ENCODE data around the gene NUP210.
"Not testable (repeated sequence)": the region's sequence is repeated elsewhere in the genome, so short reads cannot be mapped to it uniquely, and the experiment has no call there.

NUP210 gene

DNA sequence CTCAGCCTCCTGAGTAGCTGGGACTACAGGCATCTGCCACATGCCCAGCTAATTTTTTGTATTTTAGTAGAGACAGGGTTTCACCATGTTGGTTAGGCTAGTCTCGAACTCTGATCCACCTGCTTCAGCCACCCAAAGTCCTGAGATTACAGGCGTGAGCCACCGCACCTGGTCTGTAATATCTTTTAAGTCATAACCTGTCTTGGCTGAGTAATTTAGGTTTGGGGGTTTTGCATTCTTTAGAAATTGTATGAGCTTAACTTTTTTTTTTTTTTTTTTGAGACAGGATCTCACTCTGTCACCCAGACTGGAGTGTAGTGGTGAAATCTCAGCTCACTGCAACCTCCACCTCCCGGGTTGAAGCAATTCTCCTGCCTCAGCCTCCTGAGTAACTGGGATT, 8.6 kb upstream of the NUP210 start:
- not testable (repeated sequence) for DNase-seq

GRCh38 chr3:13427662-13428603, 7.8 kb upstream of the NUP210 start:
- peak; percentile 67 for DNase-seq

DNA sequence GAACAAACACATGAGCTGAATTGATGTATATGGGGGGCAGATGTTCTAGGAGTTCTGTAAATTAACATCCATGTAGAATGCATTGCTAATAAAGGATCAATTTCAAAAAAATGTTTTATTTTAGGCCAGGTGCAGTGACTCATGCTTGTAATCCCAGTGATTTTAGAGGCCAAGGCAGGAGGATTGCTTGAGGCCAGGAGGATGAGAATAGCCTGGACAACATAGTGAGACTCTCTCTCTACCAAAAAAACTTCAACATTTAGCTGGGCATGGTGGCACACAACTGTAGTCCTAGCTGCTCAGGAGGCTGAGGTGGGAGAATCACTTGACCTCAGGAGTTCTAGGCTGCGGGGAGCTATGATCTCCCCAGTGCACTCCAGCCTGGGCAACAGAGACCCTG, 6.5 kb upstream of the NUP210 start:
- DNase-seq: no peak

- peak; percentile 16 for DNase-seq
Observed at GRCh38 chr3:13425689-13426088, 5.6 kb upstream of the NUP210 start.

DNA sequence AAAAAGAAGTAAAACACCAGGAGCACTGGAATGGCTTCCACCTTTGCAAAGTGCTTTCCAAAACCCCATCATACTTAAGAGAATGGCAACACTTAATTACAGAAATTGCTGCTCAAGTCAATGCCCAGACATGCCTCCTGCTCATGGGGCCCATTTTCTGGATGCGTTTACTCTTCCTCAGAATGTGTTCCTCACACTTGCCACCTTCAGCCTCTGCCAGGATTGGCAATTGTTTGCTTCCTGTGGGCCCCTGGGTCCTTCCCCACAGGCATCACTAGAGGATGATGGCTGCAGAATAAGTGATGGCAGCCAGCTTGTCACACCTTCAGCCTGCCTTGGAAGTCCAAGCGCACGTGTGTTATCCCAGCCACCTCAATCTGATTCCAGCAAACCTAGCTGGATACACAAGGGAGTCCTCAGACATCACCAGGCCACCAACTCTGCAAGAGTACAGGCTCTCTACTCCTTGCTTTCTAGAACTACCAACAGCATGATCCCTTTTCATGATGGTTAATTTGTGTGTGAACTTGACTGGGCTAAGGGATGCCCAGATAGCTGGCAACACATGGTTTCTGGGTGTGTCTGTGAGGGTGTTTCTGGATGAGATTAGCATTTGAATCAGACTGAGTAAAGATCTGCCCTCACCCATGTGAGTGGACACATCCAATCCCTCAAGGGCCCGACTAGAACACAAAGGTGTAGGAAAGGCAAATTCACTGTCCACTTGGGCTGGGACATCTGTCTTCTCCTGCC, 4.9 kb upstream of the NUP210 start:
- DNase-seq: no peak

GRCh38 chr3:13424141-13424844, 4.2 kb upstream of the NUP210 start:
- no peak for DNase-seq

GRCh38 chr3:13420831-13421765, 976 bp upstream of the NUP210 start:
- peak; percentile 86 for DNase-seq

DNA sequence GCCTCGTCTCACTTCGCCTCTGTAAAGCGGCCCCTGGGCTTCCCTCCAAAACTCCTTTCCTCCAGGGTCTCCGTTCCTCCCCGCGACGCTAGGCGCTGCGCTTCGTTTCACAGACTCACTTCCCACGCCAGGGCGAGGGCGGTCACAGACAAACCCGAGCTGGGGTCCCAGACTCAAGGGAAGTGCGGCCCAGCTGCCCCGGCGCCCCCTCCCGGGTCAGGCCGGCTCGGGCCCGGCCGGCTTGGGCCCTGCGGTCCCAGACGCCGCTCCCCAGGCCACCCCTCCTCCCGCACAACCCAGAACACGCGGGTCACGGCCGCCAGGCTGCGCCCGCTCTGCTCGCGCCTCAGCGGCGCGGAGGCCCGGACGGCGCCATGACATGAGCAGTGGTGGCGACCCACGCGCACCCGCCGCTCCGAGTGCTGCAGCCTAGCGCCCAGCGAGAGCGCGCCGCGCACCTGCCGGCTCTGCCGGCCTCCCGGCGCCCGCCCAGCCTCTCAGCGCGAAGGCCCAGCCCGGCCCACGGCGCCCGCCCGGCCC, 547 bp downstream of the NUP210 start:
- DNase-seq: peak; percentile 63

- no peak for DNase-seq
Observed at GRCh38 chr3:13417166-13417947, 2.8 kb downstream of the NUP210 start.

DNA sequence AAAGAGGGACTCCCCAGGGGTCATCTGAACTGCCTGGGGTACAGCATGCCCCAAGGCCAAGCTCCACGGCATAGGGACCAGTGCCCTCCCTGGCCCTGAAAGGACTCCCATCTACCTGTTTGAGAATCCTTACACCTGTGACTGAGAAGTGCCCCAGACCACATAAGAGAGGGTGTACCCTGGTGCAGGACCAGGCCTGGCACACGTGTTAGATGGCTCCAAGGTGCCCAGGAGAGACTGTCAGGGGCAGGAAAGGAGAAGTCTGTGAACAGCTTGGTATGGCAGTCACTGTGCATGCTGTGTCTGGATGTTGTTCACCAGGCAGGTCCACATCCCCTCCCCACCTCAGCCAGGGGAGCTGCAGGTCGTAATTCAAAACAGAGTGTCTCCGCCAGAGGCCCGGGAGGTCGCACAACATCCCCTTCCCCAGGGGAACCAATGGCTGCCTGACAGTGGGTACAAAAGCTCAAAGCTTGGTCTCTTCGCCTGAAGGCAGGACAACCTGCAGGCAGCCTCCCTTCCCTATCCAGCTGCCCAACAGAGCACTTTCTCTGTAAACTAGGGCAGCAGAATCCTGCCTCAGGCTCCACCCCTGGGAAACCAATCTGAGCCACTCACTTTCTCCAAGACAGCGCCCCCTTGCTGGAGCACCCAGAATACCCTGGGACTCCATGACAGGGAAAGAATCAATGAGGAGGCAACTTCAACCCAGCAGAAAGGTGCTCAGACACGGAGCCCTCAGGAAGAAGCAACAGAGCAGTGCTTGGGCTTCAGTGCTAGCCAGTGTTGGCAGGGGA, 3.9 kb downstream of the NUP210 start:
- peak; percentile 32 for DNase-seq

GRCh38 chr3:13415236-13415986, 4.7 kb downstream of the NUP210 start:
- no peak for DNase-seq

GRCh38 chr3:13414040-13414729, 5.9 kb downstream of the NUP210 start:
- peak; percentile 75 for DNase-seq

GRCh38 chr3:13411186-13411860, 8.8 kb downstream of the NUP210 start:
- DNase-seq: no peak

DNA sequence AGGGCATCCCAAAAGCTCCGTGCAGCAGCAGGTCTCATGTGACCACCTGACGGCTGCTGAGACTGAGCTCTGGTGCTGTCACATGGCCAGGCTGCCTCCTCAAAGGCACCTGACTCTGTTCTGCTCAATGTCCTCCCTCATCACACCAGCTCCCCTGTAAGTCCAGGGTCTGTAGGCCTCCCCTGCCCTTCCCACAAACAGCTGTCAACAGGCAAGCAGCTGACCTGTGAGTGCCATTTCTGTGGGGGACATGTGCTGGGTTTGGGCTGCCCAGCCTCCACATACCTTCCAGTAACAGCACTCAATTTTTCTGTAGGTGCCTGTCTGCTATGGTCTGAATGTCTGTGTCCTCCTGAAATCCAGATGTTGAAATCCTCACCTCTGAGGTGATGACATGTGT, 11.2 kb downstream of the NUP210 start:
- no peak for DNase-seq

- no peak for DNase-seq
Observed at GRCh38 chr3:13407926-13408325, 12.2 kb downstream of the NUP210 start.

DNA sequence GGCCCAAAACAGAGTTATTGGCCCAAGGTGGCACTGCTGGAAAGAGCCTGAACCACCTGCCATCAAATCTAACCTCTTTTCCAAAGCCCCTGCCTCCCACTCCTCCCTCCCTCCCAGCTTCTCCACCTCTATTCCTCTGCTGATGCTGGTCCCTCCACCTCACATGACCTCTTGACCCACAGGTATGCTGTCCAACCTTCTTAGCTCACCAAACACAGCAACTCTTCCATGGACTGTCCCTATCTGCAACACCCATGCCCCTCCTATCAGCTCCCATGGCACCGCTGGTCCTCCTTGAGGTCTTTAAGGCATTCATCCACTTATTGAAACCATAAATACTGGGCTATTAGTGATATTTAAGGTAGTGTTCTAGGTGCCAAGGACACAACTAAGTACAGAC, 12.6 kb downstream of the NUP210 start:
- no peak for DNase-seq

- DNase-seq: no peak
Observed at GRCh38 chr3:13406190-13406589, 13.9 kb downstream of the NUP210 start.

DNA sequence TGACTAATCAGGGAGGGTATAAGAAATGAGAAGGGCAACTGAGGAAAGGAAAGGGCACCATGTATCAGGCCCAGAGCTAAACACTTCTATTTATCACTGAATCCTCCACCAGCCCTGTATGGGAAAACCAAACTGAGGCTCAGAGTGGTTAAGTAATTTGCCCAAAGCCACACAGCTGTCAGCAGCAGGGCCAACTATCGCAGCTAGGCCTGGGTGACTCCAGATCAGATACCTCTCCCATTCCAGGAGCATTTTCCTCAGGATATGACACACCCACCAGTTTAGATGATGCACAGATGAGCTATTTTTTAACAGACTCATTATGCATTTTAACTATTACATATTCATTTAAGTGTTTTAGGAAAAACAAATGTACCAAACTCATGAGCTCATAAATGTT, 14.5 kb downstream of the NUP210 start:
- no peak for DNase-seq
